ENCODE results near the gene NUDT4B.
"Not testable (repeated sequence)": the region's sequence is repeated elsewhere in the genome, so short reads cannot be mapped to it uniquely, and the experiment has no call there.

NUDT4B gene

GRCh38 chr1:148749335-148749681 is 734 bp downstream of the NUDT4B start:
- not testable (repeated sequence) for H3K9me3 ChIP-seq (ENCODE audit: control insufficient read depth, low read length); H3K36me3 ChIP-seq (ENCODE audit: control insufficient read depth, insufficient read depth, low read length); H3K4me3 ChIP-seq (ENCODE audit: low read length); H3K27me3 ChIP-seq (ENCODE audit: control insufficient read depth, insufficient read depth, low read length); H3K4me1 ChIP-seq (ENCODE audit: control insufficient read depth, insufficient read depth, low read length); H3K9ac ChIP-seq (ENCODE audit: low read length)

GRCh38 chr1:148756231-148756630 is 7.7 kb downstream of the NUDT4B start:
- H3K4me3 ChIP-seq (ENCODE audit: low read length); H3K9ac ChIP-seq (ENCODE audit: low read length); H3K36me3 ChIP-seq (ENCODE audit: control insufficient read depth, insufficient read depth, low read length); H3K27me3 ChIP-seq (ENCODE audit: control insufficient read depth, insufficient read depth, low read length); H3K9me3 ChIP-seq (ENCODE audit: control insufficient read depth, low read length); H3K4me1 ChIP-seq (ENCODE audit: control insufficient read depth, insufficient read depth, low read length): not testable (repeated sequence)

- H3K27me3 ChIP-seq (ENCODE audit: control insufficient read depth, insufficient read depth, low read length); H3K9ac ChIP-seq (ENCODE audit: low read length); H3K4me3 ChIP-seq (ENCODE audit: low read length); H3K4me1 ChIP-seq (ENCODE audit: control insufficient read depth, insufficient read depth, low read length); H3K9me3 ChIP-seq (ENCODE audit: control insufficient read depth, low read length); H3K36me3 ChIP-seq (ENCODE audit: control insufficient read depth, insufficient read depth, low read length): not testable (repeated sequence)
These were observed 8.9 kb downstream of the NUDT4B start for GRCh38 chr1:148757446-148757845.

GRCh38 chr1:148758412-148758811 is 9.8 kb downstream of the NUDT4B start:
- not testable (repeated sequence) for H3K27me3 ChIP-seq (ENCODE audit: control insufficient read depth, insufficient read depth, low read length); H3K4me1 ChIP-seq (ENCODE audit: control insufficient read depth, insufficient read depth, low read length); H3K9ac ChIP-seq (ENCODE audit: low read length); H3K36me3 ChIP-seq (ENCODE audit: control insufficient read depth, insufficient read depth, low read length); H3K9me3 ChIP-seq (ENCODE audit: control insufficient read depth, low read length); H3K4me3 ChIP-seq (ENCODE audit: low read length)

GRCh38 chr1:148758925-148759324 is 10.4 kb downstream of the NUDT4B start:
- H3K4me1 ChIP-seq (ENCODE audit: control insufficient read depth, insufficient read depth, low read length); H3K4me3 ChIP-seq (ENCODE audit: low read length); H3K36me3 ChIP-seq (ENCODE audit: control insufficient read depth, insufficient read depth, low read length); H3K27me3 ChIP-seq (ENCODE audit: control insufficient read depth, insufficient read depth, low read length); H3K9ac ChIP-seq (ENCODE audit: low read length); H3K9me3 ChIP-seq (ENCODE audit: control insufficient read depth, low read length): not testable (repeated sequence)

- not testable (repeated sequence) for H3K9me3 ChIP-seq (ENCODE audit: control insufficient read depth, low read length); H3K9ac ChIP-seq (ENCODE audit: low read length); H3K27me3 ChIP-seq (ENCODE audit: control insufficient read depth, insufficient read depth, low read length); H3K36me3 ChIP-seq (ENCODE audit: control insufficient read depth, insufficient read depth, low read length); H3K4me1 ChIP-seq (ENCODE audit: control insufficient read depth, insufficient read depth, low read length); H3K4me3 ChIP-seq (ENCODE audit: low read length)
These were observed 11.2 kb downstream of the NUDT4B start for GRCh38 chr1:148759749-148760148.

GRCh38 chr1:148760206-148760605 is 11.6 kb downstream of the NUDT4B start:
- H3K4me1 ChIP-seq (ENCODE audit: control insufficient read depth, insufficient read depth, low read length); H3K36me3 ChIP-seq (ENCODE audit: control insufficient read depth, insufficient read depth, low read length); H3K4me3 ChIP-seq (ENCODE audit: low read length); H3K27me3 ChIP-seq (ENCODE audit: control insufficient read depth, insufficient read depth, low read length); H3K9me3 ChIP-seq (ENCODE audit: control insufficient read depth, low read length); H3K9ac ChIP-seq (ENCODE audit: low read length): not testable (repeated sequence)

GRCh38 chr1:148761360-148761759 is 12.8 kb downstream of the NUDT4B start:
- H3K36me3 ChIP-seq (ENCODE audit: control insufficient read depth, insufficient read depth, low read length); H3K4me3 ChIP-seq (ENCODE audit: low read length); H3K27me3 ChIP-seq (ENCODE audit: control insufficient read depth, insufficient read depth, low read length); H3K9ac ChIP-seq (ENCODE audit: low read length); H3K4me1 ChIP-seq (ENCODE audit: control insufficient read depth, insufficient read depth, low read length); H3K9me3 ChIP-seq (ENCODE audit: control insufficient read depth, low read length): not testable (repeated sequence)

GRCh38 chr1:148765238-148766019 is 16.9 kb downstream of the NUDT4B start:
- H3K36me3 ChIP-seq (ENCODE audit: control insufficient read depth, insufficient read depth, low read length); H3K9ac ChIP-seq (ENCODE audit: low read length); H3K9me3 ChIP-seq (ENCODE audit: control insufficient read depth, low read length); H3K4me3 ChIP-seq (ENCODE audit: low read length); H3K4me1 ChIP-seq (ENCODE audit: control insufficient read depth, insufficient read depth, low read length); H3K27me3 ChIP-seq (ENCODE audit: control insufficient read depth, insufficient read depth, low read length): not testable (repeated sequence)

- H3K4me1 ChIP-seq (ENCODE audit: control insufficient read depth, insufficient read depth, low read length); H3K36me3 ChIP-seq (ENCODE audit: control insufficient read depth, insufficient read depth, low read length); H3K27me3 ChIP-seq (ENCODE audit: control insufficient read depth, insufficient read depth, low read length); H3K9ac ChIP-seq (ENCODE audit: low read length); H3K4me3 ChIP-seq (ENCODE audit: low read length); H3K9me3 ChIP-seq (ENCODE audit: control insufficient read depth, low read length): not testable (repeated sequence)
These were observed 20.0 kb downstream of the NUDT4B start for GRCh38 chr1:148768541-148768940.

- H3K27me3 ChIP-seq (ENCODE audit: control insufficient read depth, insufficient read depth, low read length) = not testable (repeated sequence)
These were observed 20.9 kb downstream of the NUDT4B start for GRCh38 chr1:148769495-148769894.

GRCh38 chr1:148773690-148774089 is 25.1 kb downstream of the NUDT4B start:
- not testable (repeated sequence) for H3K4me1 ChIP-seq (ENCODE audit: control insufficient read depth, insufficient read depth, low read length); H3K27me3 ChIP-seq (ENCODE audit: control insufficient read depth, insufficient read depth, low read length); H3K36me3 ChIP-seq (ENCODE audit: control insufficient read depth, insufficient read depth, low read length); H3K9ac ChIP-seq (ENCODE audit: low read length); H3K4me3 ChIP-seq (ENCODE audit: low read length); H3K9me3 ChIP-seq (ENCODE audit: control insufficient read depth, low read length)

More at GRCh38 chr1:148769495-148769894, 20.9 kb downstream of the NUDT4B start:
- H3K36me3 ChIP-seq (ENCODE audit: control insufficient read depth, insufficient read depth, low read length); H3K4me3 ChIP-seq (ENCODE audit: low read length); H3K9ac ChIP-seq (ENCODE audit: low read length); H3K4me1 ChIP-seq (ENCODE audit: control insufficient read depth, insufficient read depth, low read length); H3K9me3 ChIP-seq (ENCODE audit: control insufficient read depth, low read length): not testable (repeated sequence)

- H3K4me3 ChIP-seq (ENCODE audit: low read length); H3K9me3 ChIP-seq (ENCODE audit: control insufficient read depth, low read length); H3K27me3 ChIP-seq (ENCODE audit: control insufficient read depth, insufficient read depth, low read length); H3K36me3 ChIP-seq (ENCODE audit: control insufficient read depth, insufficient read depth, low read length); H3K4me1 ChIP-seq (ENCODE audit: control insufficient read depth, insufficient read depth, low read length); H3K9ac ChIP-seq (ENCODE audit: low read length): not testable (repeated sequence)
These were observed 25.5 kb downstream of the NUDT4B start for GRCh38 chr1:148774102-148774501.
